Measurements from ENCODE around the gene EXOC8. TPM values are rescaled to one million over a fixed set of nuclear protein-coding genes. Genes with fewer than 3 reads are reported as not detected.

EXOC8 gene, protein sequence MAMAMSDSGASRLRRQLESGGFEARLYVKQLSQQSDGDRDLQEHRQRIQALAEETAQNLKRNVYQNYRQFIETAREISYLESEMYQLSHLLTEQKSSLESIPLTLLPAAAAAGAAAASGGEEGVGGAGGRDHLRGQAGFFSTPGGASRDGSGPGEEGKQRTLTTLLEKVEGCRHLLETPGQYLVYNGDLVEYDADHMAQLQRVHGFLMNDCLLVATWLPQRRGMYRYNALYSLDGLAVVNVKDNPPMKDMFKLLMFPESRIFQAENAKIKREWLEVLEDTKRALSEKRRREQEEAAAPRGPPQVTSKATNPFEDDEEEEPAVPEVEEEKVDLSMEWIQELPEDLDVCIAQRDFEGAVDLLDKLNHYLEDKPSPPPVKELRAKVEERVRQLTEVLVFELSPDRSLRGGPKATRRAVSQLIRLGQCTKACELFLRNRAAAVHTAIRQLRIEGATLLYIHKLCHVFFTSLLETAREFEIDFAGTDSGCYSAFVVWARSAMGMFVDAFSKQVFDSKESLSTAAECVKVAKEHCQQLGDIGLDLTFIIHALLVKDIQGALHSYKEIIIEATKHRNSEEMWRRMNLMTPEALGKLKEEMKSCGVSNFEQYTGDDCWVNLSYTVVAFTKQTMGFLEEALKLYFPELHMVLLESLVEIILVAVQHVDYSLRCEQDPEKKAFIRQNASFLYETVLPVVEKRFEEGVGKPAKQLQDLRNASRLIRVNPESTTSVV
- total RNA-seq (2022): 24.5 and 26.2 TPM in 2 replicates
- percentile 93 among the genes with signal in this experiment for Bru-seq, nascent RNA
- BruChase-seq, experiment 1, labeled RNA remaining after a 6-hour chase: percentile 96 among the genes with signal in this experiment
- percentile 99 among the genes with signal in this experiment for BruChase-seq, experiment 2, labeled RNA remaining after a 2-hour chase
- long read RNA-seq, full-length matches to known transcripts: 19 of 19 reads
- long read RNA-seq, partial matches to known transcripts: 0 of 19 reads
- long read RNA-seq, other reads (novel, unspliced or antisense): 0 of 19 reads

DNA sequence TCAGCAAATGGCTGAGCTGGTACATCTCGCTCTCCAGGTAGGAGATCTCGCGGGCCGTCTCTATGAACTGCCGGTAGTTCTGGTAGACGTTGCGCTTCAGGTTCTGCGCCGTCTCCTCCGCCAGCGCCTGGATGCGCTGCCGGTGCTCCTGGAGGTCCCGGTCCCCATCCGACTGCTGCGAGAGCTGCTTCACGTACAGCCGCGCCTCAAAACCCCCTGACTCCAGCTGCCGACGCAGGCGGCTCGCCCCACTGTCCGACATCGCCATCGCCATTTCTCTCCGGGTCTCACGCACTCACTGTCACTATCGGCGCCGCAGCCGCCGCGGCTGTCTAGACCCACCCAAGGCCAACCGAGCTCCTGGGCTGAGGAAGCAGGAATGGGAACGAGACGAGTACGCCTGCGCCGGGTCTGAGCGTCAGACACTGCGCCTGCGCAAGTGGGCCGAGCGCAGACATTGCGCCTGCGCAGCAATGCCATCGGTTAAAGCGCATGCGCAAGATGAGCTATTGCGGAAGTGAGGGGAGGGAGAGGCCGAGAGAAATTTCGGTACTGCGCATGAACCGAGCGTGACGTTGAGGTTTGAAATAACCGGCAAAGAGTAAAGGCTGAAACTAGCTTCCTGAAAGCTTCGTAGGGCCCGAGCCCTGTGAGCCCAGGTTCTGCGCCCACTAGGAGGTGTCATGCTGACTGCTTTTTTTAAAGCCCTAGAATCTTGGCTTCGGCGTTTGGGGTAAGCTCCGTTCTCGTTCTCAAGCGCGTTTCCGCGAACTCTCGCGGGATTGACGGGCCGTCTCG, at the start of gene EXOC8:
Gene EXOC8 (minus strand): TSS at position 381 of the 798 bp plus-strand sequence. CDS start 107 bp downstream, at position 274.
- intact Hi-C loops (cut with micrococcal nuclease; ENCODE audit: unreplicated experiment): loop anchor here (5.0 kb wide), 1 partner anchor 470 kb away; the partner anchor contains the start of gene C1orf198
- no TSS peak for BruUV-seq (replicated peaks)
- peak; percentile 97 for DNase-seq
- peaks cover 40% of the 10 kb centered on the region for H3K4me1 Mint-ChIP-seq (ENCODE audit: low read depth, unreplicated experiment)
- peak within 1 kb of the TSS; percentile 100 for H3K4me3 Mint-ChIP-seq (ENCODE audit: low read depth, unreplicated experiment)
- peak within 1 kb of the TSS; percentile 99 for H3K27ac Mint-ChIP-seq (ENCODE audit: unreplicated experiment)
- peaks cover 69% of the 10 kb centered on the region for H3K36me3 Mint-ChIP-seq (ENCODE audit: insufficient read depth, unreplicated experiment)
- no peak for TF ChIP-seq CTCF (IDR thresholded peaks at IDR 0.05; ENCODE audit: unreplicated experiment)
- H3K9me3 Mint-ChIP-seq (ENCODE audit: low read depth, unreplicated experiment): no peaks in the 10 kb centered on the region
- H3K27me3 Mint-ChIP-seq (ENCODE audit: unreplicated experiment): no peaks in the 10 kb centered on the region
- CTCF ChIA-PET: interaction anchor here (0.8 to 2.0 kb wide), 6 partner anchors 21 to 469 kb away, joined by 3 to 8 read pairs (median 3); partner anchors contain the start of gene C1orf198

GRCh38 chr1:231386466-231386865, 48.8 kb upstream of the EXOC8 start:
- Mint-ChIP-seq H3K27ac (ENCODE audit: unreplicated experiment) (no peak overlapping the region), H3K4me3 (ENCODE audit: low read depth, unreplicated experiment) (no peak overlapping the region), H3K36me3 (ENCODE audit: insufficient read depth, unreplicated experiment) (no peaks in the 10 kb centered on the region), H3K27me3 (ENCODE audit: unreplicated experiment) (no peaks in the 10 kb centered on the region), H3K4me1 (ENCODE audit: low read depth, unreplicated experiment) (peaks cover 45% of the 10 kb centered on the region), H3K9me3 (ENCODE audit: low read depth, unreplicated experiment) (no peaks in the 10 kb centered on the region)
- DNase-seq: no peak
- CTCF ChIA-PET: interaction anchor here (0.6 kb wide), 1 partner anchor 150 kb away, joined by 3 read pairs; no protein-coding TSS in a partner anchor
- TF ChIP-seq CTCF (IDR thresholded peaks at IDR 0.05; ENCODE audit: unreplicated experiment): no peak
- intact Hi-C loops (cut with micrococcal nuclease; ENCODE audit: unreplicated experiment): no loop called here
- no TSS peak for BruUV-seq (replicated peaks)

GRCh38 chr1:231385416-231385748, 47.7 kb upstream of the EXOC8 start:
- Mint-ChIP-seq H3K4me1 (ENCODE audit: low read depth, unreplicated experiment) (peaks cover 36% of the 10 kb centered on the region), H3K4me3 (ENCODE audit: low read depth, unreplicated experiment) (no peak overlapping the region), H3K27me3 (ENCODE audit: unreplicated experiment) (no peaks in the 10 kb centered on the region), H3K36me3 (ENCODE audit: insufficient read depth, unreplicated experiment) (no peaks in the 10 kb centered on the region), H3K27ac (ENCODE audit: unreplicated experiment) (no peak overlapping the region), H3K9me3 (ENCODE audit: low read depth, unreplicated experiment) (no peaks in the 10 kb centered on the region)
- intact Hi-C loops (cut with micrococcal nuclease; ENCODE audit: unreplicated experiment): no loop called here
- no TSS peak for BruUV-seq (replicated peaks)
- DNase-seq: peak; percentile 56
- CTCF ChIA-PET: interaction anchor here (0.7 to 1.2 kb wide), 2 partner anchors 10 to 1643 kb away, joined by 3 to 4 read pairs; no protein-coding TSS in a partner anchor
- TF ChIP-seq CTCF (IDR thresholded peaks at IDR 0.05; ENCODE audit: unreplicated experiment): no peak

Measured in Calu3 (cell line).